D721Med (cell line): ENCODE results near the gene NFIA.

ENCODE experiments used
- DNase-seq: peaks from one replicate; pipeline ENCODE4 v3.0.0; 2011; ENCODE audit warnings: low spot score; ENCODE audit not compliant: insufficient read length
- FAIRE-seq: peaks from 2 replicates; lab custom pipeline; 2011; peaks lifted over from hg19 to GRCh38; lab: Jason Lieb, UNC
- CTCF ChIP-seq: IDR thresholded peaks from 2 replicates; pipeline ENCODE4 v1.5.1; 2012; ENCODE audit warnings: mild to moderate bottlenecking, control low read depth; ENCODE audit not compliant: insufficient read depth; ENCODE audit errors: missing control alignments

The NFIA gene

GRCh38 chr1:61446531-61446991, 364.2 kb downstream of the NFIA start:
- no peak for FAIRE-seq
- no peak for DNase-seq
- no peak for TF ChIP-seq CTCF

GRCh38 chr1:61447106-61447967, 365.0 kb downstream of the NFIA start:
- FAIRE-seq = no peak
- no peak for TF ChIP-seq CTCF
- no peak for DNase-seq

- FAIRE-seq (no peak), DNase-seq (no peak)
- TF ChIP-seq CTCF = no peak
These were observed 365.6 kb downstream of the NFIA start for GRCh38 chr1:61447968-61448430.

GRCh38 chr1:61448914-61449313, 366.6 kb downstream of the NFIA start:
- TF ChIP-seq CTCF = no peak
- DNase-seq (no peak), FAIRE-seq (no peak)

- FAIRE-seq (no peak), DNase-seq (no peak)
- no peak for TF ChIP-seq CTCF
These were observed 367.0 kb downstream of the NFIA start for GRCh38 chr1:61449410-61449809.

- no peak for DNase-seq
- TF ChIP-seq CTCF = no peak
- no peak for FAIRE-seq
These were observed 368.1 kb downstream of the NFIA start for GRCh38 chr1:61450454-61450853.

GRCh38 chr1:61450872-61451571, 368.7 kb downstream of the NFIA start:
- FAIRE-seq (no peak), DNase-seq (no peak)
- no peak for TF ChIP-seq CTCF
